DND-41 (cell line): ENCODE data around the gene RANBP9.

ENCODE experiments used
- ATAC-seq: fragments of 200-7000 bp; cut with Tn5 transposase; 3 replicates; pipeline ENCODE4 v1.9.1; 2021; ENCODE audit warnings: low read depth; ENCODE audit not compliant: insufficient read depth
- DNase-seq: peaks from one replicate; pipeline ENCODE4 v3.0.0-alpha.2; 2020
- H2AFZ ChIP-seq: 2 replicates; pipeline ENCODE4 v1.6.0; 2012; ENCODE audit warnings: low read depth, low read length
- H3K27ac ChIP-seq: 2 replicates; pipeline ENCODE4 v1.5.1; 2012; ENCODE audit warnings: low read length, inconsistent platforms
- H3K27me3 ChIP-seq: fragments of 200-600 bp; sonication (generic); 2 replicates; pipeline ENCODE4 v1.6.0; 2012; ENCODE audit warnings: low read length, mild to moderate bottlenecking, inconsistent platforms; ENCODE audit not compliant: insufficient read depth, poor library complexity
- H3K36me3 ChIP-seq: 2 replicates; pipeline ENCODE4 v1.5.1; 2012; ENCODE audit warnings: low read length, inconsistent platforms; ENCODE audit not compliant: insufficient read depth
- H3K4me1 ChIP-seq: 2 replicates; pipeline ENCODE4 v1.5.1; 2012; ENCODE audit warnings: mild to moderate bottlenecking, low read length; ENCODE audit not compliant: insufficient read depth
- H3K4me2 ChIP-seq: 2 replicates; pipeline ENCODE4 v1.6.0; 2012; ENCODE audit warnings: mild to moderate bottlenecking, moderate library complexity, low read length, inconsistent platforms; ENCODE audit not compliant: insufficient read depth
- H3K4me3 ChIP-seq, 2 experiments: fragments of 200-600 bp in 1 of 2; shearing (Covaris generic) in 1 of 2; 2 replicates each; pipeline ENCODE4 v1.5.1; 2012 to 2016; ENCODE audit warnings: inconsistent platforms in 2 of 2, low read length in 2 of 2, mild to moderate bottlenecking in 2 of 2, low read depth in 1 of 2, moderate library complexity in 1 of 2
- H3K79me2 ChIP-seq: 2 replicates; pipeline ENCODE4 v1.6.0; 2012; ENCODE audit warnings: low read length, inconsistent platforms; ENCODE audit not compliant: insufficient read depth
- H3K9ac ChIP-seq: 2 replicates; pipeline ENCODE4 v1.6.0; 2012; ENCODE audit warnings: low read depth, mild to moderate bottlenecking, inconsistent platforms, low read length, moderate library complexity
- H3K9me3 ChIP-seq: 2 replicates; pipeline ENCODE4 v1.5.1; 2012; ENCODE audit warnings: low read length, moderate library complexity, mild to moderate bottlenecking, inconsistent platforms; ENCODE audit not compliant: insufficient read depth, severe bottlenecking
- H4K20me1 ChIP-seq: 2 replicates; pipeline ENCODE4 v1.6.0; 2012; ENCODE audit warnings: low read length; ENCODE audit not compliant: insufficient read depth
- EZH2 ChIP-seq: IDR thresholded peaks from 3 replicates; pipeline ENCODE4 v1.6.1; 2012; ENCODE audit warnings: borderline replicate concordance, low read depth, mild to moderate bottlenecking, moderate library complexity, low read length, inconsistent platforms; ENCODE audit not compliant: severe bottlenecking
- TF ChIP-seq, protein P1 (sequence below): IDR thresholded peaks from 2 replicates; pipeline ENCODE4 v1.5.1; 2012; ENCODE audit warnings: borderline replicate concordance, low read length, moderate library complexity, mild to moderate bottlenecking; ENCODE audit not compliant: poor library complexity, severe bottlenecking; ENCODE audit errors: extremely low read depth

The RANBP9 gene

GRCh38 chr6:13664703-13665352 lies 46.8 kb downstream of the RANBP9 start:
- H2AFZ ChIP-seq = no peak overlapping the region
- no peak for DNase-seq
- H3K4me3 ChIP-seq = no peak overlapping the region
- ATAC-seq = no peak
- H3K27ac ChIP-seq = no peak overlapping the region
- peaks cover 51% of the 10 kb centered on the region for H4K20me1 ChIP-seq
- H3K36me3 ChIP-seq = no peaks in the 10 kb centered on the region
- no peak overlapping the region for H3K4me2 ChIP-seq
- H3K79me2 ChIP-seq = peaks cover 100% of the 10 kb centered on the region
- no peaks in the 10 kb centered on the region for H3K4me1 ChIP-seq
- TF ChIP-seq, protein P1, sequence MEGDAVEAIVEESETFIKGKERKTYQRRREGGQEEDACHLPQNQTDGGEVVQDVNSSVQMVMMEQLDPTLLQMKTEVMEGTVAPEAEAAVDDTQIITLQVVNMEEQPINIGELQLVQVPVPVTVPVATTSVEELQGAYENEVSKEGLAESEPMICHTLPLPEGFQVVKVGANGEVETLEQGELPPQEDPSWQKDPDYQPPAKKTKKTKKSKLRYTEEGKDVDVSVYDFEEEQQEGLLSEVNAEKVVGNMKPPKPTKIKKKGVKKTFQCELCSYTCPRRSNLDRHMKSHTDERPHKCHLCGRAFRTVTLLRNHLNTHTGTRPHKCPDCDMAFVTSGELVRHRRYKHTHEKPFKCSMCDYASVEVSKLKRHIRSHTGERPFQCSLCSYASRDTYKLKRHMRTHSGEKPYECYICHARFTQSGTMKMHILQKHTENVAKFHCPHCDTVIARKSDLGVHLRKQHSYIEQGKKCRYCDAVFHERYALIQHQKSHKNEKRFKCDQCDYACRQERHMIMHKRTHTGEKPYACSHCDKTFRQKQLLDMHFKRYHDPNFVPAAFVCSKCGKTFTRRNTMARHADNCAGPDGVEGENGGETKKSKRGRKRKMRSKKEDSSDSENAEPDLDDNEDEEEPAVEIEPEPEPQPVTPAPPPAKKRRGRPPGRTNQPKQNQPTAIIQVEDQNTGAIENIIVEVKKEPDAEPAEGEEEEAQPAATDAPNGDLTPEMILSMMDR = no peak
- no peak for TF ChIP-seq EZH2
- no peaks in the 10 kb centered on the region for H3K9me3 ChIP-seq
- H3K27me3 ChIP-seq = no peaks in the 10 kb centered on the region
- no peak overlapping the region for H3K9ac ChIP-seq

GRCh38 chr6:13663986-13664385 lies 47.6 kb downstream of the RANBP9 start:
- Histone ChIP-seq H3K36me3 (no peaks in the 10 kb centered on the region), H3K27me3 (no peaks in the 10 kb centered on the region), H3K27ac (no peak overlapping the region), H2AFZ (no peak overlapping the region), H3K9me3 (no peaks in the 10 kb centered on the region), H4K20me1 (peaks cover 44% of the 10 kb centered on the region), H3K79me2 (peaks cover 100% of the 10 kb centered on the region), H3K4me3 (no peak overlapping the region), H3K4me2 (no peak overlapping the region), H3K9ac (no peak overlapping the region), H3K4me1 (no peaks in the 10 kb centered on the region)
- ATAC-seq (no peak), DNase-seq (no peak)
- TF ChIP-seq, protein P1 = no peak
- no peak for TF ChIP-seq EZH2

- Histone ChIP-seq H3K4me3 (no peak overlapping the region), H3K36me3 (no peaks in the 10 kb centered on the region), H3K27me3 (no peaks in the 10 kb centered on the region), H3K4me2 (no peak overlapping the region), H3K9me3 (no peaks in the 10 kb centered on the region), H3K79me2 (peaks cover 99% of the 10 kb centered on the region), H3K4me1 (no peaks in the 10 kb centered on the region), H3K9ac (no peak overlapping the region), H2AFZ (no peak overlapping the region), H4K20me1 (peaks cover 52% of the 10 kb centered on the region), H3K27ac (no peak overlapping the region)
- DNase-seq (no peak), ATAC-seq (no peak)
- TF ChIP-seq, protein P1 = no peak
- TF ChIP-seq EZH2 = no peak
Measured at GRCh38 chr6:13662651-13663334, 48.8 kb downstream of the RANBP9 start.

GRCh38 chr6:13661647-13662046 lies 50.0 kb downstream of the RANBP9 start:
- H3K9me3 ChIP-seq = no peaks in the 10 kb centered on the region
- no peaks in the 10 kb centered on the region for H3K27me3 ChIP-seq
- DNase-seq = no peak
- peaks cover 47% of the 10 kb centered on the region for H4K20me1 ChIP-seq
- H3K4me1 ChIP-seq = no peaks in the 10 kb centered on the region
- H3K36me3 ChIP-seq = peaks cover 5% of the 10 kb centered on the region; the same call in 1 of the 2 replicates
- H2AFZ ChIP-seq = no peak overlapping the region
- H3K9ac ChIP-seq = no peak overlapping the region
- no peak overlapping the region for H3K27ac ChIP-seq
- no peak for ATAC-seq
- no peak overlapping the region for H3K4me3 ChIP-seq
- H3K79me2 ChIP-seq = peaks cover 97% of the 10 kb centered on the region
- H3K4me2 ChIP-seq = no peak overlapping the region
- TF ChIP-seq, protein P1 = no peak
- no peak for TF ChIP-seq EZH2
